Activated CD8-positive, alpha-beta memory T cell treated with anti-CD3 and anti-CD28 coated beads, Interleukin-2, amount 50 U/mL, for 48 hours (primary cell): Measurements from ENCODE around the gene FHL1.
"Not testable (repeated sequence)": the region's sequence is repeated elsewhere in the genome, so short reads cannot be mapped to it uniquely, and the experiment has no call there.

Experiments used
- DNase-seq: peaks from one replicate; pipeline ENCODE4 v3.0.0-alpha.2; 2020

FHL1 gene

GRCh38 chrX:136147315-136147901 lies at the start of gene FHL1:
TSS of gene FHL1 (plus strand) at chrX:136147533.
- no peak for DNase-seq

GRCh38 chrX:136097871-136098805 lies 49.2 kb upstream of the FHL1 start:
- no peak for DNase-seq

GRCh38 chrX:136104936-136105335 lies 42.4 kb upstream of the FHL1 start:
- DNase-seq: no peak

- no peak for DNase-seq
These were observed 40.3 kb upstream of the FHL1 start for GRCh38 chrX:136106920-136107528.

- DNase-seq: not testable (repeated sequence)
These were observed 38.4 kb upstream of the FHL1 start for GRCh38 chrX:136108905-136109304.

- DNase-seq: no peak
These were observed 35.0 kb upstream of the FHL1 start for GRCh38 chrX:136112286-136112685.

GRCh38 chrX:136112778-136113177 lies 34.6 kb upstream of the FHL1 start:
- no peak for DNase-seq

- DNase-seq: no peak
These were observed 32.0 kb upstream of the FHL1 start for GRCh38 chrX:136115126-136115903.

GRCh38 chrX:136115904-136116297 lies 31.4 kb upstream of the FHL1 start:
- no peak for DNase-seq

GRCh38 chrX:136121788-136122187 lies 25.5 kb upstream of the FHL1 start:
- no peak for DNase-seq

- DNase-seq: no peak
These were observed 25.1 kb upstream of the FHL1 start for GRCh38 chrX:136122207-136122606.

- no peak for DNase-seq
These were observed 22.2 kb upstream of the FHL1 start for GRCh38 chrX:136125106-136125505.

GRCh38 chrX:136126371-136126770 lies 21.0 kb upstream of the FHL1 start:
- DNase-seq: no peak

GRCh38 chrX:136126872-136127406 lies 20.4 kb upstream of the FHL1 start:
- DNase-seq: no peak

- DNase-seq: no peak
These were observed 18.6 kb upstream of the FHL1 start for GRCh38 chrX:136128743-136129142.

- DNase-seq: no peak
These were observed 16.2 kb upstream of the FHL1 start for GRCh38 chrX:136130931-136131833.

GRCh38 chrX:136138939-136139338 lies 8.4 kb upstream of the FHL1 start:
- no peak for DNase-seq

GRCh38 chrX:136141569-136141968 lies 5.8 kb upstream of the FHL1 start:
- DNase-seq: no peak

- no peak for DNase-seq
These were observed 4.7 kb upstream of the FHL1 start for GRCh38 chrX:136142592-136142991.

- no peak for DNase-seq
These were observed 3.6 kb upstream of the FHL1 start for GRCh38 chrX:136143711-136144110.

- DNase-seq: peak; percentile 53
These were observed 569 bp upstream of the FHL1 start for GRCh38 chrX:136146614-136147314.
